K562 (cell line): ENCODE results near the gene TTC21A. TPM values are rescaled to one million over a fixed set of nuclear protein-coding genes. Genes with fewer than 3 reads are reported as not detected.

Source experiments
- ATAC-seq: fragments of 200-7000 bp; cut with Tn5 transposase; 3 replicates; pipeline ENCODE4 v1.9.1; 2020; ENCODE audit warnings: moderate library complexity
- BruUV-seq: library from RNA; stranded (reverse); fragments of 400-500 nt; replicated peaks from 2 replicates; lab custom pipeline; 2021; lab: Mats Ljungman, UMichigan
- CTCF ChIA-PET: fragments of 300-600 bp; formaldehyde crosslinking; extraction: SDS; loops from one replicate; lab custom pipeline; 2021; ENCODE audit warnings: low intra/inter-chr PET ratio; lab: Yijun Ruan, JAX
- POLR2A ChIA-PET: fragments of 300-600, 350-650 bp; sonication (Branson Sonifier 250); formaldehyde crosslinking; extraction: SDS; loops from one replicate; lab custom pipeline; 2021; ENCODE audit warnings: antibody characterized with exemption, inconsistent platforms; lab: Yijun Ruan, JAX
- DNase-seq, 4 experiments: peaks; one replicate each; pipeline versions ENCODE4 v3.0.0 to v3.0.0-alpha.2; 2011 to 2018; ENCODE audit warnings: low spot score in 3 of 4, mixed read lengths in 3 of 4; ENCODE audit errors: extremely low read depth in 1 of 4
- FAIRE-seq: peaks from 2 replicates; lab custom pipeline; 2011; peaks lifted over from hg19 to GRCh38; lab: Jason Lieb, UNC
- H2AFZ ChIP-seq: 2 replicates; pipeline ENCODE4 v1.6.0; 2011; ENCODE audit warnings: low read depth, low read length, control low read depth, inconsistent platforms
- H3K27ac ChIP-seq: fragments of 200-600 bp; 3 replicates; pipeline ENCODE4 v1.8.0; 2011; ENCODE audit warnings: low read depth, mild to moderate bottlenecking, control low read depth, inconsistent platforms, low read length, moderate library complexity, mixed read lengths; ENCODE audit errors: extremely low read depth
- H3K27me3 ChIP-seq, 2 experiments: fragments of 300-600 bp in 1 of 2; 2 replicates in 1 of 2; 3 replicates in 1 of 2; pipeline versions ENCODE4 v1.6.0 to v1.8.0; 2011; ENCODE audit warnings: inconsistent platforms in 2 of 2, low read length in 2 of 2, mild to moderate bottlenecking in 1 of 2, mixed read lengths in 1 of 2, moderate library complexity in 1 of 2; ENCODE audit not compliant: control insufficient read depth in 2 of 2, insufficient read depth in 2 of 2
- H3K36me3 ChIP-seq: fragments of 300-600 bp; 3 replicates; pipeline ENCODE4 v1.8.0; 2011; ENCODE audit warnings: mild to moderate bottlenecking, low read length, inconsistent platforms; ENCODE audit not compliant: control insufficient read depth, insufficient read depth
- H3K4me1 ChIP-seq, 2 experiments: fragments of 200-600 bp in 1 of 2; replicated peaks in 1 of 2; 2 replicates in 1 of 2; 3 replicates in 1 of 2; pipeline versions ENCODE4 v1.5.1 to v1.8.0; 2011; ENCODE audit warnings: inconsistent platforms in 2 of 2, low read length in 2 of 2, mild to moderate bottlenecking in 1 of 2, mixed read lengths in 1 of 2, moderate library complexity in 1 of 2; ENCODE audit not compliant: control insufficient read depth in 2 of 2, insufficient read depth in 2 of 2
- H3K4me2 ChIP-seq: 2 replicates; pipeline ENCODE4 v1.6.1; 2011; ENCODE audit warnings: low read length, control low read depth, inconsistent platforms, mixed read lengths; ENCODE audit not compliant: insufficient read depth
- H3K4me3 ChIP-seq: fragments of 200-600 bp; sonication (generic), shearing (Covaris generic); 2 replicates; pipeline ENCODE4 v1.5.1; 2016; ENCODE audit warnings: control low read depth, inconsistent platforms
- H3K79me2 ChIP-seq: fragments of 200-600 bp; 3 replicates; pipeline ENCODE4 v1.8.0; 2011; ENCODE audit warnings: low read length, inconsistent platforms; ENCODE audit not compliant: control insufficient read depth, insufficient read depth
- H3K9ac ChIP-seq, 2 experiments: 2 replicates each; pipeline versions ENCODE4 v1.6.0 to v1.6.1; 2011; ENCODE audit warnings: low read depth in 2 of 2, low read length in 2 of 2, control low read depth in 1 of 2, inconsistent platforms in 1 of 2, mild to moderate bottlenecking in 1 of 2, mixed read lengths in 1 of 2; ENCODE audit not compliant: insufficient read depth in 1 of 2
- H3K9me1 ChIP-seq: one replicate; pipeline ENCODE4 v1.6.0; 2011; ENCODE audit warnings: inconsistent platforms, mild to moderate bottlenecking, low read length, moderate library complexity; ENCODE audit not compliant: control insufficient read depth, insufficient read depth
- H3K9me3 ChIP-seq: replicated peaks from 2 replicates; pipeline ENCODE4 v1.5.1; 2011; ENCODE audit warnings: low read depth, low read length, inconsistent platforms; ENCODE audit not compliant: control insufficient read depth, insufficient read depth
- H4K20me1 ChIP-seq: replicated peaks from 2 replicates; pipeline ENCODE4 v1.6.1; 2011; ENCODE audit warnings: low read length, inconsistent platforms, mixed read lengths; ENCODE audit not compliant: control insufficient read depth, insufficient read depth
- BHLHE40 ChIP-seq: IDR thresholded peaks from 2 replicates; pipeline ENCODE4 v1.6.1; 2011; ENCODE audit warnings: low read length, improper control_type of control experiment
- CCAR2 ChIP-seq: fragments of 200-400 bp; formaldehyde crosslinking; IDR thresholded peaks from 2 replicates; pipeline ENCODE4 v1.6.1; 2017; ENCODE audit warnings: mild to moderate bottlenecking, low read depth, low read length
- MEIS2 ChIP-seq: fragments of 450-650 bp; IDR thresholded peaks from 2 replicates; pipeline ENCODE4 v1.6.1; 2014; ENCODE audit warnings: mild to moderate bottlenecking; ENCODE audit not compliant: partially characterized antibody
- NFIC ChIP-seq: fragments of 450-650 bp; IDR thresholded peaks from 2 replicates; pipeline ENCODE4 v1.6.1; 2017; ENCODE audit warnings: mild to moderate bottlenecking, inconsistent platforms
- ZKSCAN1 ChIP-seq: fragments of 150-350 bp; IDR thresholded peaks from 2 replicates; pipeline ENCODE4 v1.6.1; 2016; ENCODE audit warnings: low read depth, low read length
- WGBS: fragments of 100-300 bp; shearing (Covaris generic); methylation state at CpG from one replicate; pipeline ENCODE4 v1.1.6; 2016; ENCODE audit warnings: low coverage, mixed read lengths; ENCODE audit not compliant: insufficient coverage; ENCODE audit errors: missing lambda C conversion rate; 5-methylcytosine and 5-hydroxymethylcytosine counted together
- in situ Hi-C: fragments of 300-500 bp; cut with MboI; formaldehyde crosslinking; loops from 4 replicates; pipeline ENCODE4 v1.15.0; 2018; ENCODE audit warnings: inconsistent platforms, mixed read lengths
- intact Hi-C: fragments of 100-400 bp; cut with micrococcal nuclease; formaldehyde crosslinking; loops from 2 replicates; pipeline ENCODE4 v1.14.2; 2022
- polyA plus RNA-seq, 8 experiments: library from polyadenylated mRNA; depleted of rRNA in 4 of 8; stranded (reverse) in 5 of 8; unstranded in 3 of 8; fragments of >200 nt; fragmentation: Nextera tagmentation in 2 of 8; fragmentation: Illumina TruSeq in 1 of 8; extraction: Ambion mirVana in 2 of 8; extraction: Trizol in 1 of 8; gene quantifications; 2 replicates each; pipeline versions ENCODE4 v1.2.1 to v1.2.3, GENCODE V29; 2011 to 2014; ENCODE audit warnings: inconsistent platforms in 1 of 8, missing spikeins in 1 of 8
- total RNA-seq, 7 experiments: library from RNA; depleted of rRNA in 6 of 7; stranded (reverse); fragments of >200 nt in 6 of 7; fragmentation: Illumina TruSeq in 2 of 7; extraction: Trizol in 2 of 7; gene quantifications; 2 replicates each; pipeline versions ENCODE4 v1.2.1 to v1.2.3, GENCODE V29; 2011 to 2021; ENCODE audit warnings: low replicate concordance in 1 of 7
- TF ChIP-seq, protein P1 (sequence below): sonication (generic); formaldehyde crosslinking; IDR thresholded peaks from 2 replicates; pipeline ENCODE4 v1.5.0; 2020; ENCODE audit warnings: missing genetic modification reagents
- TF ChIP-seq, protein P2 (sequence below): sonication (generic); formaldehyde crosslinking; IDR thresholded peaks from 2 replicates; pipeline ENCODE4 v1.9.0; 2022; ENCODE audit warnings: mild to moderate bottlenecking, missing genetic modification reagents
- TF ChIP-seq, protein P3 (sequence below), 2 experiments: IDR thresholded peaks in 1 of 2; conservative IDR thresholded peaks in 1 of 2; 2 replicates each; pipeline ENCODE4 v1.6.1; 2016; ENCODE audit warnings: low read depth in 2 of 2, mild to moderate bottlenecking in 1 of 2, missing compliant biosample characterization in 1 of 2, missing genetic modification characterization in 1 of 2, moderate library complexity in 1 of 2
- TF ChIP-seq, protein P4 (sequence below): fragments of 450-650 bp; IDR thresholded peaks from 2 replicates; pipeline ENCODE4 v1.6.1; 2016

The TTC21A gene
- total and polyA plus RNA-seq, 9 of the 15 experiments (the other 6 are each of a cell fraction or from before 2014, with no cell fraction given): 0.22 to 1.4 (median 0.70) TPM

DNA sequence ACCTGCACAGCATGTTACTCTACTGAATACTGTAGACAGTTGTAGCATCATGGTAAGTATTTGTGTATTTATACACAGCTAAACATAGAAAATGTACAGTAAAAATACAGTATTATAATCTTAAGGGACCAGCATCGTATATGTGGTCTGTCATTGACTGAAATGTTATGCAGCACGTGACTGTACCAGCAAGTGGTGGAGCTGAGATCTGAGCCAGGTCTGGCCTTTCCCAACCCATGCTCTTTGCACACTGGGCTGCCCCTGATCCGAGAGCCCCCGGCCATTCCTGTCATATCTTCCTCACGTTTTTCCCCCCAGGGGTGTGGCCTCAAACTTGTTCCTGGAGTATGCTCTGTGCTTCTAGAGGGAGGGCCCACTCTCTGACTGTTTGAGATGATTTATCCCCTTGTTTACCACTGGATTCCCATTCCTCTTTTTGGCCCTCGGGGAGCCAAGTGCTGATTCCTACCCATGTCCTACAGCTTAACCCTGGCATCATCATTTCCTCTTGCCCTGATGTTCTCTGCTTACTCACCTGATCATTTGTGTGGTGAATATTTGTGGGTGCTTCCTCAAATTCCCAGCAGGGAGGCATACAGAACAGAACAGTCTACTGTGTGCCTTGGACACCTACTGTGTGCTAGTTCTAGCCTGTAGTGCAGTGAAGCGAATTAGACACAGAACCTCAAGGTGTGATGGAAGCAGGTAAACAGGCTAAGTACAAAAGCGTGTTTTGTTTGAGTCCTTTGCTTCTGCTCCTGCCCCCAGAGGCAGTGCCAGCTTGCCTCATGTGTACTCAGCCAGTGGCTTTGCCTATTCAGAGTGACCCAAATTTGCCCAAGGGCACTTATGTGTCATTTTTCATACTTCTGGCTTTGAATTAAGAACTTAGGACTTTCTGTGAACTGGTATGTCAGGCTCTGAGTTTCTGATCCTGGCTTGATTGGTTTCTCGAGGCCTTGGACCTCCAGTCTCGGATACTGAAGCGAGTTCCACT lies 24.9 kb downstream of the TTC21A start:
- BruUV-seq: no TSS peak
- POLR2A ChIA-PET: interaction anchor here (0.7 to 1.9 kb wide), 4 partner anchors 9 to 274 kb away, joined by 5 to 7 read pairs (median 6); partner anchors contain the start of gene RPSA
- H3K9me3 ChIP-seq: no peaks in the 10 kb centered on the region
- H3K27ac ChIP-seq: no peak overlapping the region
- H3K36me3 ChIP-seq: no peaks in the 10 kb centered on the region
- TF ChIP-seq MEIS2 (peak; percentile 47), CCAR2 (no peak), BHLHE40 (0 out of 2 replicates have a peak, but pooled peaks have one; percentile 21), NFIC (no peak), ZKSCAN1 (peak; percentile 89)
- TF ChIP-seq, protein P1, sequence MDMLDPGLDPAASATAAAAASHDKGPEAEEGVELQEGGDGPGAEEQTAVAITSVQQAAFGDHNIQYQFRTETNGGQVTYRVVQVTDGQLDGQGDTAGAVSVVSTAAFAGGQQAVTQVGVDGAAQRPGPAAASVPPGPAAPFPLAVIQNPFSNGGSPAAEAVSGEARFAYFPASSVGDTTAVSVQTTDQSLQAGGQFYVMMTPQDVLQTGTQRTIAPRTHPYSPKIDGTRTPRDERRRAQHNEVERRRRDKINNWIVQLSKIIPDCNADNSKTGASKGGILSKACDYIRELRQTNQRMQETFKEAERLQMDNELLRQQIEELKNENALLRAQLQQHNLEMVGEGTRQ (CRISPR knock-in tag): peak; percentile 54
- TF ChIP-seq, protein P2, sequence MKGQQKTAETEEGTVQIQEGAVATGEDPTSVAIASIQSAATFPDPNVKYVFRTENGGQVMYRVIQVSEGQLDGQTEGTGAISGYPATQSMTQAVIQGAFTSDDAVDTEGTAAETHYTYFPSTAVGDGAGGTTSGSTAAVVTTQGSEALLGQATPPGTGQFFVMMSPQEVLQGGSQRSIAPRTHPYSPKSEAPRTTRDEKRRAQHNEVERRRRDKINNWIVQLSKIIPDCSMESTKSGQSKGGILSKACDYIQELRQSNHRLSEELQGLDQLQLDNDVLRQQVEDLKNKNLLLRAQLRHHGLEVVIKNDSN (CRISPR knock-in tag): 0 out of 2 replicates have a peak, but pooled peaks have one; percentile 25
- TF ChIP-seq, protein P3, sequence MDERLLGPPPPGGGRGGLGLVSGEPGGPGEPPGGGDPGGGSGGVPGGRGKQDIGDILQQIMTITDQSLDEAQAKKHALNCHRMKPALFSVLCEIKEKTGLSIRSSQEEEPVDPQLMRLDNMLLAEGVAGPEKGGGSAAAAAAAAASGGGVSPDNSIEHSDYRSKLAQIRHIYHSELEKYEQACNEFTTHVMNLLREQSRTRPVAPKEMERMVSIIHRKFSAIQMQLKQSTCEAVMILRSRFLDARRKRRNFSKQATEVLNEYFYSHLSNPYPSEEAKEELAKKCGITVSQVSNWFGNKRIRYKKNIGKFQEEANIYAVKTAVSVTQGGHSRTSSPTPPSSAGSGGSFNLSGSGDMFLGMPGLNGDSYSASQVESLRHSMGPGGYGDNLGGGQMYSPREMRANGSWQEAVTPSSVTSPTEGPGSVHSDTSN (CRISPR knock-in tag; IDR thresholded peaks at IDR 0.05; ENCODE audit: low read depth): no peak
- TF ChIP-seq, protein P3 (tag; conservative IDR thresholded peaks at IDR 0.05; ENCODE audit: low read depth): peak; percentile 57
- TF ChIP-seq, protein P4, sequence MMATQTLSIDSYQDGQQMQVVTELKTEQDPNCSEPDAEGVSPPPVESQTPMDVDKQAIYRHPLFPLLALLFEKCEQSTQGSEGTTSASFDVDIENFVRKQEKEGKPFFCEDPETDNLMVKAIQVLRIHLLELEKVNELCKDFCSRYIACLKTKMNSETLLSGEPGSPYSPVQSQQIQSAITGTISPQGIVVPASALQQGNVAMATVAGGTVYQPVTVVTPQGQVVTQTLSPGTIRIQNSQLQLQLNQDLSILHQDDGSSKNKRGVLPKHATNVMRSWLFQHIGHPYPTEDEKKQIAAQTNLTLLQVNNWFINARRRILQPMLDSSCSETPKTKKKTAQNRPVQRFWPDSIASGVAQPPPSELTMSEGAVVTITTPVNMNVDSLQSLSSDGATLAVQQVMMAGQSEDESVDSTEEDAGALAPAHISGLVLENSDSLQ: peak; percentile 70
- TF ChIP-seq, all 486 proteins: peak for 7
- Histone ChIP-seq H2AFZ (no peak overlapping the region), H4K20me1 (no peaks in the 10 kb centered on the region), H3K4me1 (peaks cover 0 to 13% of the 10 kb centered on the region in 2 experiments; a peak in 2 of 5 replicates), H3K4me2 (no peak overlapping the region), H3K9ac (no peak overlapping the region; a peak in 1 of 4 replicates), H3K4me3 (no peak overlapping the region), H3K27me3 (peaks cover 0 to 9% of the 10 kb centered on the region in 2 experiments; a peak in 1 of 5 replicates), H3K9me1 (no peaks in the 10 kb centered on the region), H3K79me2 (no peaks in the 10 kb centered on the region)
- in situ Hi-C loops (no loop called here), intact Hi-C loops (no loop called here)
- FAIRE-seq: no peak
- DNase-seq: no peak
- CTCF ChIA-PET: no interaction called here
- ATAC-seq: no peak
- WGBS: 30% methylated on average over 11 of the region's 11 CpGs
